HepG2 (cell line): ENCODE measurements around the gene BLVRB. TPM values are rescaled to one million over a fixed set of nuclear protein-coding genes. Genes with fewer than 3 reads are reported as not detected.
A peak's percentile ranks its signal among the peaks of the same experiment; 100 is the strongest.

ENCODE experiments used
- HDAC6 ChIP-seq: fragments of 200-600 bp; sonication (generic); IDR thresholded peaks from 2 replicates; pipeline ENCODE4 v1.7.0; 2017; ENCODE audit warnings: mild to moderate bottlenecking, antibody characterized with exemption, low read length, low read depth
- JDP2 ChIP-seq: sonication (generic); formaldehyde crosslinking; IDR thresholded peaks from 2 replicates; pipeline ENCODE4 v1.8.1; 2022; ENCODE audit warnings: missing genetic modification reagents, borderline replicate concordance
- KLF9 ChIP-seq: IDR thresholded peaks from 2 replicates; pipeline ENCODE4 v1.6.1; 2016; ENCODE audit warnings: low read depth
- SAP130 ChIP-seq: IDR thresholded peaks from 2 replicates; pipeline ENCODE4 v1.6.1; 2016; ENCODE audit warnings: low read depth
- TBX2 ChIP-seq: sonication (generic); formaldehyde crosslinking; IDR thresholded peaks from 2 replicates; pipeline ENCODE4 v1.5.0; 2020; ENCODE audit warnings: missing genetic modification reagents, mild to moderate bottlenecking, borderline replicate concordance
- ZNF101 ChIP-seq: sonication (generic); formaldehyde crosslinking; IDR thresholded peaks from 2 replicates; pipeline ENCODE4 v1.4.0; 2020; ENCODE audit warnings: mild to moderate bottlenecking, low read depth, missing genetic modification reagents, borderline replicate concordance
- ZNF251 ChIP-seq: sonication (generic); formaldehyde crosslinking; IDR thresholded peaks from 2 replicates; pipeline ENCODE4 v1.9.0; 2021; ENCODE audit warnings: mild to moderate bottlenecking, missing genetic modification reagents
- ZNF296 ChIP-seq: sonication (generic); formaldehyde crosslinking; conservative IDR thresholded peaks from 2 replicates; pipeline ENCODE4 v1.5.0; 2020; ENCODE audit warnings: mild to moderate bottlenecking, missing genetic modification reagents
- ZNF318 ChIP-seq: sonication (generic); formaldehyde crosslinking; IDR thresholded peaks from 2 replicates; pipeline ENCODE4 v1.4.0; 2020; ENCODE audit warnings: mild to moderate bottlenecking, missing genetic modification reagents
- ZNF501 ChIP-seq: sonication (generic); formaldehyde crosslinking; IDR thresholded peaks from 2 replicates; pipeline ENCODE4 v1.5.1; 2020; ENCODE audit warnings: mild to moderate bottlenecking, moderate library complexity, missing genetic modification reagents
- ZNF510 ChIP-seq: sonication (generic); formaldehyde crosslinking; IDR thresholded peaks from 2 replicates; pipeline ENCODE4 v1.4.0; 2020; ENCODE audit warnings: low read depth, mild to moderate bottlenecking, missing genetic modification reagents
- ZNF546 ChIP-seq: sonication (generic); formaldehyde crosslinking; conservative IDR thresholded peaks from 2 replicates; pipeline ENCODE4 v1.8.1; 2023; ENCODE audit warnings: mild to moderate bottlenecking, missing genetic modification reagents
- ZNF574 ChIP-seq: sonication (generic); formaldehyde crosslinking; IDR thresholded peaks from 2 replicates; pipeline ENCODE4 v1.4.0; 2020; ENCODE audit warnings: missing genetic modification reagents
- ZNF605 ChIP-seq: sonication (generic); formaldehyde crosslinking; IDR thresholded peaks from 2 replicates; pipeline ENCODE4 v1.8.0; 2022; ENCODE audit warnings: mild to moderate bottlenecking, missing genetic modification reagents
- ZNF607 ChIP-seq: sonication (generic); formaldehyde crosslinking; IDR thresholded peaks from 2 replicates; pipeline ENCODE4 v1.5.1; 2020; ENCODE audit warnings: missing genetic modification reagents, mild to moderate bottlenecking, borderline replicate concordance
- ZNF746 ChIP-seq: sonication (generic); formaldehyde crosslinking; IDR thresholded peaks from 2 replicates; pipeline ENCODE4 v1.8.0; 2022; ENCODE audit warnings: mild to moderate bottlenecking, missing genetic modification reagents
- polyA plus RNA-seq, 8 experiments: library from polyadenylated mRNA; depleted of rRNA in 3 of 8; stranded (reverse) in 7 of 8; unstranded in 1 of 8; fragments of >200 nt; fragmentation: Illumina TruSeq in 4 of 8; extraction: Trizol in 4 of 8; gene quantifications; 2 replicates each; pipeline versions ENCODE4 v1.2.1 to v1.2.3, GENCODE V29; 2011 to 2016; ENCODE audit warnings: low read depth in 4 of 8, missing spikeins in 1 of 8, mixed read lengths in 1 of 8; ENCODE audit not compliant: insufficient read depth in 1 of 8
- total RNA-seq, 5 experiments: library from RNA; depleted of rRNA; stranded (reverse); fragments of >200 nt; fragmentation: Illumina TruSeq; extraction: Trizol; gene quantifications; 2 replicates each; pipeline ENCODE4 v1.2.3, GENCODE V29; 2016; ENCODE audit warnings: low read depth in 1 of 5
- TF ChIP-seq, protein P1 (sequence below): IDR thresholded peaks from 2 replicates; pipeline ENCODE4 v1.6.1; 2016

The BLVRB gene
- total and polyA plus RNA-seq, 2 of the 13 experiments (the other 11 are each of a cell fraction or from before 2014, with no cell fraction given) = 25.9 to 51.4 TPM

DNA sequence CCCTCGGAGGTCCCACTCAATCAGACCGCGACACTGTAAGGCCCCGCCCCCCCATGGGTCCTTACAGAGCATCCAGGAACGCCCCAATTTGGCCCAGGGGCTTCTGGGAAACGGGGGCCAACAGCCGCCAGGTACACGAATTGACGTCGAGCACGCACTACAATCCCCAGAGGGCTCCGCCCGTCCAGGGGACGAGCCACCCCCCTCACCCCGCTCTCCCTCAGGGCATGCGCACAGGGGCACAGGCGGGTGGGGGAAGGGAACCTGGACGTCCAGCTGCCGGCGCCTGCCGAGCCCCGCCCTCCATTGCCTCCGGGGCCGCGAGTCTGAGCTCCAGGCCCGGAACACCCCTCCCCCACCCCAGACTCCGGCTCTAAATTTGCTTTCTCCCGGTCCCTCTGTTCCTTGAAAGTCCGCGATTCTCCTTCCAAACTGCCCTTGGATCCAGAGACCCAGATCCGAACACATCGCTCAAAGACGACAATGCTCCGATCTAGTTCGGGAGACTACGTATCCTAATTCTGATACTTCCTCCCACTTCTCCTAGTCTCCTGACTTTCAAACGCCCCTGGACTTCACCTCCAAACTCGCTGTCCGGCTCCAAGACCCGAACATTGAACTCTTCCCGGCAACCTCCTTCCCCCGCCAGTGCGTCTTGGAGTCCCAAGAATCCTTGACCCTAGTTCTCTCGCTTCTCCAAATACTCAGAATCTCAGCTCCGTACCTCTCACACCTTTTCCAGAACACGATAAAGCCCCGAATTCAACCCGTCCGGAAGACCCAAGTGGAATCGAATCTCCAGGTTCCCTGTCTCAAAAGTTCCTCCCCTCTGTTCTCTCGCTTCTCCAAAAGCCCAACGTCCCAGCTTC is 22.2 kb downstream of the BLVRB start (continued):
- peak; percentile 84 for TF ChIP-seq ZNF574 (CRISPR knock-in tag)
- TF ChIP-seq SAP130 = peak; percentile 86
- TF ChIP-seq, protein P1, sequence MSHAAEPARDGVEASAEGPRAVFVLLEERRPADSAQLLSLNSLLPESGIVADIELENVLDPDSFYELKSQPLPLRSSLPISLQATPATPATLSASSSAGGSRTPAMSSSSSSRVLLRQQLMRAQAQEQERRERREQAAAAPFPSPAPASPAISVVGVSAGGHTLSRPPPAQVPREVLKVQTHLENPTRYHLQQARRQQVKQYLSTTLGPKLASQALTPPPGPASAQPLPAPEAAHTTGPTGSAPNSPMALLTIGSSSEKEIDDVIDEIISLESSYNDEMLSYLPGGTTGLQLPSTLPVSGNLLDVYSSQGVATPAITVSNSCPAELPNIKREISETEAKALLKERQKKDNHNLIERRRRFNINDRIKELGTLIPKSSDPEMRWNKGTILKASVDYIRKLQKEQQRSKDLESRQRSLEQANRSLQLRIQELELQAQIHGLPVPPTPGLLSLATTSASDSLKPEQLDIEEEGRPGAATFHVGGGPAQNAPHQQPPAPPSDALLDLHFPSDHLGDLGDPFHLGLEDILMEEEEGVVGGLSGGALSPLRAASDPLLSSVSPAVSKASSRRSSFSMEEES = no peak
- no peak; the same call in 1 of the 2 replicates for TF ChIP-seq ZNF607
- TF ChIP-seq ZNF605 = no peak; the same call in 1 of the 2 replicates
- TF ChIP-seq ZNF296 (CRISPR knock-in tag) = no peak
- TF ChIP-seq KLF9 (CRISPR knock-in tag) = no peak
- TF ChIP-seq ZNF501 (CRISPR knock-in tag) = no peak; the same call in 1 of the 2 replicates
- no peak for TF ChIP-seq ZNF510
- no peak for TF ChIP-seq ZNF251 (CRISPR knock-in tag)
- TF ChIP-seq ZNF318 (CRISPR knock-in tag) = no peak
- TF ChIP-seq ZNF746 (CRISPR knock-in tag) = no peak
- TF ChIP-seq JDP2 (CRISPR knock-in tag) = no peak
- TF ChIP-seq TBX2 (CRISPR knock-in tag) = 0 out of 2 replicates have a peak, but pooled peaks have one; percentile 50
- TF ChIP-seq ZNF101 (CRISPR knock-in tag) = no peak
- TF ChIP-seq HDAC6 = no peak
- TF ChIP-seq ZNF546 (CRISPR knock-in tag) = no peak
